Body of pancreas (tissue), 4 donors: ENCODE data around the gene OR52I2. TPM values are rescaled to one million over a fixed set of nuclear protein-coding genes. Genes with fewer than 3 reads are reported as not detected.

Experiments
- ATAC-seq: fragments of 150-250 bp; one replicate; pipeline ENCODE4 v1.9.1; 2016
- DNase-seq, 4 donors: peaks; one replicate each; pipeline ENCODE4 v3.0.0-alpha.2; 2019
- H3K27ac ChIP-seq, 4 donors: fragments of 200-600 bp; sonication (generic); 1 replicate in 3 of 4; 2 replicates in 1 of 4; pipeline versions ENCODE4 v1.5.1 to v1.6.1; 2016 to 2019; ENCODE audit warnings: mild to moderate bottlenecking in 1 of 4, mixed read lengths in 1 of 4, moderate library complexity in 1 of 4
- H3K27me3 ChIP-seq, 2 donors: fragments of 200-600 bp; sonication (generic); one replicate each; pipeline ENCODE4 v1.6.0; 2016; ENCODE audit warnings: mild to moderate bottlenecking in 1 of 2
- H3K36me3 ChIP-seq, 2 donors: fragments of 200-600 bp; sonication (generic); replicated peaks in 1 of 2; 2 replicates each; pipeline ENCODE4 v1.5.1; 2016; ENCODE audit warnings: low read depth in 2 of 2; ENCODE audit not compliant: insufficient read depth in 1 of 2
- H3K4me1 ChIP-seq: fragments of 200-600 bp; sonication (generic); one replicate; pipeline ENCODE4 v1.6.0; 2016
- H3K4me3 ChIP-seq, 2 donors: fragments of 200-600 bp; sonication (generic); 1 replicate in 1 of 2; 2 replicates in 1 of 2; pipeline ENCODE4 v1.5.1; 2016 to 2019
- H3K9me3 ChIP-seq, 3 donors: fragments of 200-600 bp; sonication (generic); 1 replicate in 2 of 3; 2 replicates in 1 of 3; pipeline ENCODE4 v1.5.1; 2016
- CTCF ChIP-seq, 7 experiments: fragments of 450-650 bp in 4 of 7; fragments of 200-600 bp in 3 of 7; sonication (generic) in 3 of 7; IDR thresholded peaks; one replicate each; pipeline ENCODE4 v1.5.1; 2016 to 2019; ENCODE audit warnings: antibody characterized with exemption in 7 of 7
- POLR2A ChIP-seq, 3 donors: fragments of 450-650 bp; IDR thresholded peaks; one replicate each; pipeline ENCODE4 v1.6.1; 2016; ENCODE audit warnings: antibody characterized with exemption in 3 of 3, mild to moderate bottlenecking in 2 of 3
- WGBS, 2 donors: methylation state at CpG; one replicate each; pipeline ENCODE4 v1.1.5; 2017; 5-methylcytosine and 5-hydroxymethylcytosine counted together
- intact Hi-C: fragments of 100-400 bp; cut with DNase I; formaldehyde crosslinking; loops from one replicate; pipeline ENCODE4 v1.15.1; 2023
- total RNA-seq, 2 donors: library from RNA; depleted of rRNA; stranded (reverse); fragments of >200 nt; gene quantifications; one replicate each; pipeline ENCODE4 v1.1.0, GENCODE V29; 2016

OR52I2 gene
- total RNA-seq, 2 donors from 2014 or later = not detected

DNA sequence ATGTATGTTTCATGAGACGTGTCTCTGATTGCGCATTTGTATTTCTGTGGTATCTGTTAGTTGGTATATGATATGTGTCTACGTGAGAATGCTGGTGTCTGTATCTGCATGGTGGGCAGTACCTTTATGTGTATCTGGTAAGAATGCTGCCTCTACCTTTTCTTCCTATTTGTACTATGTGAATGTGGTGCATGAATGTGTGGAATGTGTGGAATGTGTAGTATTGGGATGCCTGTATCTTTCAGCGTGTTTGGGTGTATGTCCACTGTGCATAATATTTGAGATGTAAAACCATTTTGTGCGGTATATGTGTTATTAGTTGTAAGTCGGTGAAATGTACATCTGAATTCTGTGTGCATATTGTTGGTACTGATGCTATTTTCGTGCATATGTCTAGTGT is 60.0 kb downstream of the OR52I2 start:
- H3K4me3 ChIP-seq = no peak overlapping the region
- H3K27me3 ChIP-seq = no peaks in the 10 kb centered on the region
- intact Hi-C loops = no loop called here
- H3K27ac ChIP-seq = no peak overlapping the region
- 69 to 74% methylated on average over 7 of the region's 7 CpGs for WGBS, 2 donors
- ATAC-seq (no peak), DNase-seq (no peak)
- H3K4me1 ChIP-seq = no peaks in the 10 kb centered on the region
- TF ChIP-seq POLR2A (IDR thresholded peaks at IDR 0.05) (no peak), CTCF (IDR thresholded peaks at IDR 0.05) (no peak)
- no peaks in the 10 kb centered on the region for H3K9me3 ChIP-seq
- H3K36me3 ChIP-seq = no peaks in the 10 kb centered on the region

DNA sequence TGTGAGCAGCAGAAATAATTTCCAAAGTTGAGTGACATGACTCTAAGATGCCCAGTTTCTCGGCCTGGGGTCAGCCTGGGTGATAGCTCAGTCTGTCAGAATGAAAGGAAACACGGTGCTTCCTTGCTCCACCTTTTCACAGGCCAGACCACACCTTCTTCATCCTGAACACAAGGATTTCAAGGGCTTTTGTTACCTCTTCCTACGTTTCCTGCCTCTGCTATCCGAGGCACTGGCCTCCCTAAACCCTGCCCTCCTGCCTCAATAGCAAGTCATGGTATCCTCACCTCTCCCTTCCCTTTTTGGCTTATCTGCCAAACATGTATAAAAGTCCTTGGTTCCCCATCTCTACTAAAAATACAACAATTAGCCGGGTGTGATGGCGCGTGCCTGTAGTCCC is 60.5 kb downstream of the OR52I2 start:
- Histone ChIP-seq H3K36me3 (no peaks in the 10 kb centered on the region), H3K4me3 (no peak overlapping the region), H3K4me1 (no peaks in the 10 kb centered on the region), H3K27me3 (no peaks in the 10 kb centered on the region), H3K27ac (no peak overlapping the region), H3K9me3 (no peaks in the 10 kb centered on the region)
- ATAC-seq (no peak), DNase-seq (no peak)
- TF ChIP-seq CTCF (IDR thresholded peaks at IDR 0.05) (no peak), POLR2A (IDR thresholded peaks at IDR 0.05) (no peak)
- 67 to 69% methylated on average over 7 of the region's 7 CpGs for WGBS, 2 donors
- intact Hi-C loops = no loop called here

Other genes with a start within 250 kb of the OR52I2 start
- not detected for gene OR52B4, start 213.4 kb upstream of the OR52I2 start, total RNA-seq
- gene TRIM21, start 188.0 kb upstream of the OR52I2 start, total RNA-seq = 10 to 100 TPM in 1 of 2 donors, 1 to 10 TPM in 1; 6.0 to 10.9 TPM
- not detected for gene OR52K2, start 132.4 kb upstream of the OR52I2 start, total RNA-seq
- gene OR52K1, start 99.1 kb upstream of the OR52I2 start, total RNA-seq = not detected
- not detected for gene OR52M1, start 36.6 kb upstream of the OR52I2 start, total RNA-seq
- not detected for gene OR52I1, start 12.3 kb downstream of the OR52I2 start, total RNA-seq
- 10 to 100 TPM in 1 of 2 donors, 1 to 10 TPM in 1; 9.1 to 15.2 TPM for gene TRIM68, start 26.5 kb downstream of the OR52I2 start, total RNA-seq
- gene OR51D1, start 55.7 kb downstream of the OR52I2 start, total RNA-seq = not detected
- gene OR51E1, start 62.2 kb downstream of the OR52I2 start, total RNA-seq = not detected
- gene OR51E2, start 116.1 kb downstream of the OR52I2 start, total RNA-seq = not detected
- gene MMP26, start 123.0 kb downstream of the OR52I2 start, total RNA-seq = not detected
- gene OR51F1, start 188.2 kb downstream of the OR52I2 start, total RNA-seq = not detected
- gene OR52R1, start 222.6 kb downstream of the OR52I2 start, total RNA-seq = not detected
- gene OR51F2, start 239.6 kb downstream of the OR52I2 start, total RNA-seq = not detected